Cardiac fibroblast (primary cell): ENCODE data around the gene ELOVL2.

Source experiments
- DNase-seq, 2 donors: peaks; one replicate each; pipeline versions ENCODE4 v3.0.0 to v3.0.0-alpha.2; 2010; ENCODE audit warnings: low read depth in 2 of 2
- H3K4me3 ChIP-seq, 2 donors: replicated peaks in 1 of 2; 1 replicate in 1 of 2; 2 replicates in 1 of 2; pipeline ENCODE4 v1.5.1; 2011; ENCODE audit warnings: low read depth in 2 of 2, low read length in 2 of 2, mild to moderate bottlenecking in 2 of 2, moderate library complexity in 1 of 2
- TF ChIP-seq, protein P1 (sequence below): IDR thresholded peaks from one replicate; pipeline ENCODE4 v1.5.1; 2011; ENCODE audit warnings: low read depth, mild to moderate bottlenecking, low read length, inconsistent platforms

ELOVL2 gene

DNA sequence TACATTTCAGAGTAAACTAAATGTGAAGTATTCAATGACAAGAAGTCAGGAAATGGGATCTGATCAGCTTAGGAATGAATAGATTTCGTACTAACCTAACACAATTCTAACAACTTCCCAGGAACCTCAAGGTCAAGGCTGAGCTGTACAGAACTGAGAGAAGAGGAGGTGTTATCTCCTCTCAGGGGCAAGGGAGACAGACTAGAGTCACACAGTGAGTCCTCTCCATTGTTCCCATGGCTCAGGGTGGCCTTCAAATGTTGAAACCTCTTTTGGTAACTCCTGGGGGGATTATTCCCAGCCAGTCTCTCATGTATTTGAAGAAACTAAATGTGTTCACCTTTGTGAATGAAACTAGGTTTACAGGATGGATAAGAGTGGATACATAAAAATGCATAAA lies 27.7 kb downstream of the ELOVL2 start:
- DNase-seq, result no peak

DNA sequence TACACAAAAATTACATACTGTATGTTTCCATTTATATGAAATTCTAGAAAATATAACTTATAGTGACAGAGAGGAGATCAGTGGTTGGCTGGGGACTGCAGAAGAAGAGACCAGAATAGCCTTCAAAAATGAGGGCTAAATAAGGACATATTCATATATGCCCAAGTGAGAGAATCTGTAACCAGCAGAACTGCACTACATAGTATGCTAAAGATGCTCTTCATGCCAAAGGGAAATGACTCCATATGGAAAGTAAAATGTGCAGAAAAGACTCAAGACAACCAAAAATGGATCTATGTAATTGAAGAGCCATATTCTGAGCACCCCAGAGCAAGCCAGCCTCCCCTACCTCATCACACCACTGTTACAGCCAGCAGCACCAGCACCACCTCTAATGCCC lies 29.0 kb downstream of the ELOVL2 start:
- H3K4me3 ChIP-seq, result no peak overlapping the region
- no peak for DNase-seq
- TF ChIP-seq, protein P1, sequence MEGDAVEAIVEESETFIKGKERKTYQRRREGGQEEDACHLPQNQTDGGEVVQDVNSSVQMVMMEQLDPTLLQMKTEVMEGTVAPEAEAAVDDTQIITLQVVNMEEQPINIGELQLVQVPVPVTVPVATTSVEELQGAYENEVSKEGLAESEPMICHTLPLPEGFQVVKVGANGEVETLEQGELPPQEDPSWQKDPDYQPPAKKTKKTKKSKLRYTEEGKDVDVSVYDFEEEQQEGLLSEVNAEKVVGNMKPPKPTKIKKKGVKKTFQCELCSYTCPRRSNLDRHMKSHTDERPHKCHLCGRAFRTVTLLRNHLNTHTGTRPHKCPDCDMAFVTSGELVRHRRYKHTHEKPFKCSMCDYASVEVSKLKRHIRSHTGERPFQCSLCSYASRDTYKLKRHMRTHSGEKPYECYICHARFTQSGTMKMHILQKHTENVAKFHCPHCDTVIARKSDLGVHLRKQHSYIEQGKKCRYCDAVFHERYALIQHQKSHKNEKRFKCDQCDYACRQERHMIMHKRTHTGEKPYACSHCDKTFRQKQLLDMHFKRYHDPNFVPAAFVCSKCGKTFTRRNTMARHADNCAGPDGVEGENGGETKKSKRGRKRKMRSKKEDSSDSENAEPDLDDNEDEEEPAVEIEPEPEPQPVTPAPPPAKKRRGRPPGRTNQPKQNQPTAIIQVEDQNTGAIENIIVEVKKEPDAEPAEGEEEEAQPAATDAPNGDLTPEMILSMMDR, result no peak

More for the DNA sequence above, 27.7 kb downstream of the ELOVL2 start:
- no peak overlapping the region for H3K4me3 ChIP-seq
- TF ChIP-seq, protein P1, result no peak

DNA sequence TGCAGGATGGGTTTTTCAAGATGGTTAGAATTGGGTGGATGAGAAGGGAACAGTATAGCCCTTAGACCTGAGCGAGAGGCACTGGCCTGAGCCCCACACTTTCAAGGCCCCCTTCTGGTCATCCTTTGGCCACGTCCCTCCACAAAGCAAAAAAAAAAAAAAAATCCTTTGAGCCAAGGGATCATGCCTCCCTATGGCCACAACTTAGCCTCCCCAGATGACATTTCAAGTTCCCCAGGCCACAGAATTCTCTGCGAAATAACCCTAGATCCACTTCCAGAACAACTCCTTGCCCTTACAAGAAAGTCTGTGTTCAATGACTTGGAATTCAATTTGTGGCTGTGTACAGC lies 30.4 kb downstream of the ELOVL2 start:
- H3K4me3 ChIP-seq, result no peak overlapping the region
- no peak for DNase-seq
- TF ChIP-seq, protein P1, result no peak

DNA sequence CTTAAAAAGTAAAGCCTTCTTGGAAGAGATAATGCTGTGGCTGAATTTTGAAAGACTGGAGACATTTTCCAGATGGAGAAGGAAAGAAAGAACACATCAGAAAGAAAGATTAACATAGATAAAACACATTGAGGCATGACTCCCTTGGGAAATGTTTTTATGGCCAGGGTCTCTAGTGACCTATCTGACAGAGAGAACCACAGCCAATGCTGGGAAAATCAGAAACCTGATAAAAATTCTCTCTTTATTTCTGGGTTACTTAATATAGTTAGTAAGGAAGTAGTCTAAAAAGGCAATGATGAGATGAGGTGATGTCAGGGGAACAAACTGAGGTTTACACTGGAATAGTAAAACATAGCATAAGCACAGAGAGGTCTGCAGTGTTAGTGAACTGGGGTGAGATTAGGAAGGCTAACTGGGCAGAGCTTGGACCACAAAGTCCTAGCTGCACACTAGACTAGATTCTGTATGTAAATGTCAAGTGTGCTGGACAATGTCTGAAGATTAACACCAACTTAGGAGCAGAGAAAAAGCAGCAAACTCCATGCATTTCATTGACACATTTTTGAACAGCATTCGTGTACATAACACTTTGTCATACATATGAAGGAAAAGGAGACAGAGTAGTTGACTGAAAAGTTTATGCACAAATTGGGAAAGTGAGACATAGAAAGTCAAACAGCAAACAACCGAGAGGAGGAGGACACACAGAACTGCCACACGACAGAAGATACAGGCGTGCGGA lies 31.0 kb downstream of the ELOVL2 start:
- TF ChIP-seq, protein P1, result no peak

DNA sequence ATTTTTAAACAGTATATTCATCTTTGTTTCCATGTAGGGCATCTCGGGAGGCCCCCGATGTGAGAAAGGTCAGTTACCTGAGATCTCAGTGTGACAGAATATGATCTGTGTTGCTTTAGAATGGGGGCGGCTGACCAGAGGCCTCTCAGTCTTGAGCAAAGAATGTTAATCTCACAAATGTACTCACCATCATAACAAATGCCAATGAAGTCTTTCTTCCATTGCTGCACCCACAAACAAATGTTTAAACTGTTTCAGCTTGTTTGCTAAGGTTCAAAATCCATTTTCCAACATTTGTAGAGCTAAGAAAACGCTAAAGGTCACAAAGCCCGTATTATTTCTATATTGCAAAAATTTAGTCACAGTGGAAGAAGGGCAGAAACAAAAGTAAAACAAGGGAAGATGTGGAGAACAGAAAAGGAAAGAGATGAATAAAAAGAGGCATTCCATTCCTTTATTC lies 31.8 kb downstream of the ELOVL2 start:
- DNase-seq, result no peak
- TF ChIP-seq, protein P1, result no peak

More for the DNA sequence above, 31.0 kb downstream of the ELOVL2 start:
- H3K4me3 ChIP-seq, result no peak overlapping the region
- peak in 1 of 2 donors; percentile 23 for DNase-seq

DNA sequence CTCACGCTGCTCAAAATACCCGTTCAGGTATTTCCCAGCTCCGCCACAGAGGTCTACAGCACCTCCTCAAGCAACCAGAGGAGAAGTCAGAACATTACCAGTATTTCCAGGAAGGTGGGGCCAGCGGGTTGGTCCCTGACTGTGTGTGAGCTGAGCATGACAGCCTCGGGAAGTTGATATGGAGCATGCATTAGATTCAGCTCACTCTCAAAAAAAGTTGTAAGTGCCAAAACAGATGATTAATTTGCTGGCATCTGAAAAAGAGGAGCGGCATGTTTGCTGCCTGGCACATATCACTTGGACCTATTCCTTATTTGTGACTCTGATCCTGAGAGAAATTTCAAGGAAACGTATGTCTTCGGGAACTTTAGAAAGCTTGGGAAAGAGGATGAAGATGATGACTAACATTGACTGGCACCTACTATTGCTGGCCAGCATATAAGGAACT lies 32.3 kb downstream of the ELOVL2 start:
- peak in 1 of 2 donors; percentile 76 for DNase-seq
- no peak overlapping the region for H3K4me3 ChIP-seq
- TF ChIP-seq, protein P1, result no peak

More for the DNA sequence above, 31.8 kb downstream of the ELOVL2 start:
- H3K4me3 ChIP-seq, result no peak overlapping the region
